ENCODE data around the gene ABCC8.

- TF ChIP-seq CTCF (conservative IDR thresholded peaks at IDR 0.05 in 1 of 2, IDR thresholded peaks at IDR 0.05 in 1 of 2; ENCODE audit: extremely low read depth in 1 of 2, insufficient read depth in 1 of 2, low read depth in 1 of 2, low read length in 2 of 2) (no peak), EZH2 (IDR thresholded peaks at IDR 0.05; ENCODE audit: borderline replicate concordance, low read length) (no peak)
These were observed 105.0 kb downstream of the ABCC8 start for GRCh38 chr11:17371614-17372013.

All from mammary epithelial cell (primary cell).